ENCODE results near the gene SPAG16.

The SPAG16 gene

DNA sequence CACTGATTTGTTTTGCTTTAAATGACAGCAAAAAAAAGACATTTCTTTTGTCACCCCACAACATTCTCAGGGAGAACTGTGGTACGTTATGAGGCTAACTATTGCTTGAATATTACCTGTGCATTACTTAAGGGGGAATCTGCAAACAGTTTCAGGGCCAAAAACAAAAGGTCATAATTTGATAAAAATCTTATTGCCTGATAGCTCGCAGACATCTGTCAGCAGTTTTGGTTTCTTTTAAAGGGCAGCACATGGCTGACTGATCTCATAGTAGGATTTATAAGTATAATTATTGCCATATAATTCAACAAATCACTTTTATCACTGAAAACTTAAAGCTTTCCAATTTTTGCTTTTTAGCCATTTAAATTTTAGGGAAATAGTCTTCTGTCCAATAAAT lies 900.2 kb downstream of the SPAG16 start:
- H3K36me3 ChIP-seq (ENCODE audit: control insufficient read depth in 1 of 2, insufficient read depth in 2 of 2, low read length in 2 of 2), result no peaks in the 10 kb centered on the region
- no peak overlapping the region for H3K27ac ChIP-seq (ENCODE audit: low read depth, low read length)
- no peaks in the 10 kb centered on the region for H3K27me3 ChIP-seq (ENCODE audit: control insufficient read depth in 1 of 2, insufficient read depth in 2 of 2, low read length in 2 of 2)
- no peaks in the 10 kb centered on the region for H3K9me3 ChIP-seq (ENCODE audit: control insufficient read depth in 1 of 2, low read length in 2 of 2)
- H3K4me1 ChIP-seq (ENCODE audit: control insufficient read depth in 1 of 2, insufficient read depth in 2 of 2, low read length in 2 of 2), result no peaks in the 10 kb centered on the region
- H3K9ac ChIP-seq (ENCODE audit: low read depth in 1 of 2, low read length in 2 of 2), result no peak overlapping the region
- H3K4me3 ChIP-seq (ENCODE audit: low read depth in 1 of 2, low read length in 2 of 2), result no peak overlapping the region

DNA sequence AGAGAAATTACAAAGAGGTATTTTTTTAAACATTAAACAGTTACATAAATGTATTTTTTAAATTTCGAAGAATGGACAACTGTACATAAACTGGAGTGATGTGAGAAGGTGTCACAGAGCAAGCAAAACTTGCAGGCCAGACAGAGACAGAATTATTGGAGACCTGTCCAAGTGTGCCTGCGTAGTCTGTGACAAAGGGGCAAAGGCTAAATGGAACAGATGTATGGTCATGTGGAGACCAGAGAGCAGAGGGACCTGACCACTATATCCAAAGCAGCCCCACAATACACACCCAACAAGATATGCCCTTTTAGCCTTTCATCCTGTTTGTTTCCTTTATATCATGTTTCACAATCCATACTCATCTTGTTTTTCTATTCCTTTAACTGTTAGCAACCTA lies 901.3 kb downstream of the SPAG16 start:
- no peaks in the 10 kb centered on the region for H3K4me1 ChIP-seq (ENCODE audit: control insufficient read depth in 1 of 2, insufficient read depth in 2 of 2, low read length in 2 of 2)
- no peak overlapping the region for H3K4me3 ChIP-seq (ENCODE audit: low read depth in 1 of 2, low read length in 2 of 2)
- no peak overlapping the region for H3K9ac ChIP-seq (ENCODE audit: low read depth in 1 of 2, low read length in 2 of 2)
- no peak overlapping the region for H3K27ac ChIP-seq (ENCODE audit: low read depth, low read length)
- no peaks in the 10 kb centered on the region for H3K36me3 ChIP-seq (ENCODE audit: control insufficient read depth in 1 of 2, insufficient read depth in 2 of 2, low read length in 2 of 2)
- H3K9me3 ChIP-seq (ENCODE audit: control insufficient read depth in 1 of 2, low read length in 2 of 2), result no peaks in the 10 kb centered on the region
- H3K27me3 ChIP-seq (ENCODE audit: control insufficient read depth in 1 of 2, insufficient read depth in 2 of 2, low read length in 2 of 2), result no peaks in the 10 kb centered on the region

DNA sequence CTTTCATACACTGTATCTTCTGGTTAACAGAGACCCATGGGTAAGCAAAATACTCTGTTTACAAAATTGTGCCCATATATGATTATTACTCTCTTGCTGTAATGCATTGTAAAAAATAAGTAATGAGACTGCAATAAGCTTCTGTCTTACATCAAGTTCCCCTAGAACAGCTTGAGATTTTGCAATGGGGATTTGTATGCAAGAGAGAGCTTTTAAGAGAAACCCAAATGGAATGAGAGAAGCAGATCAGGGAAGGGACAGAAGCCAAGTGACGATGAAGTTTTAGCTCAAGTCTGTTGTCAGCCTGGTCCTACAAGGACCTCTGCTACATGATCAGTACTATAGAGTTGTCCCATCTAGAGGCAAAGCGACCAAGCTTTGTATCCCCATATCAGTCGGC lies 908.4 kb downstream of the SPAG16 start:
- Histone ChIP-seq H3K36me3 (ENCODE audit: control insufficient read depth in 1 of 2, insufficient read depth in 2 of 2, low read length in 2 of 2) (no peaks in the 10 kb centered on the region), H3K27me3 (ENCODE audit: control insufficient read depth in 1 of 2, insufficient read depth in 2 of 2, low read length in 2 of 2) (no peaks in the 10 kb centered on the region), H3K27ac (ENCODE audit: low read depth, low read length) (no peak overlapping the region), H3K4me3 (ENCODE audit: low read depth in 1 of 2, low read length in 2 of 2) (no peak overlapping the region), H3K9ac (ENCODE audit: low read depth in 1 of 2, low read length in 2 of 2) (no peak overlapping the region), H3K9me3 (ENCODE audit: control insufficient read depth in 1 of 2, low read length in 2 of 2) (no peaks in the 10 kb centered on the region), H3K4me1 (ENCODE audit: control insufficient read depth in 1 of 2, insufficient read depth in 2 of 2, low read length in 2 of 2) (no peaks in the 10 kb centered on the region)

- no peak overlapping the region for H3K9ac ChIP-seq (ENCODE audit: low read depth in 1 of 2, low read length in 2 of 2)
- no peaks in the 10 kb centered on the region for H3K27me3 ChIP-seq (ENCODE audit: control insufficient read depth in 1 of 2, insufficient read depth in 2 of 2, low read length in 2 of 2)
- no peak overlapping the region for H3K27ac ChIP-seq (ENCODE audit: low read depth, low read length)
- no peaks in the 10 kb centered on the region for H3K36me3 ChIP-seq (ENCODE audit: control insufficient read depth in 1 of 2, insufficient read depth in 2 of 2, low read length in 2 of 2)
- H3K4me3 ChIP-seq (ENCODE audit: low read depth in 1 of 2, low read length in 2 of 2), result no peak overlapping the region
- H3K9me3 ChIP-seq (ENCODE audit: control insufficient read depth in 1 of 2, low read length in 2 of 2), result no peaks in the 10 kb centered on the region
- H3K4me1 ChIP-seq (ENCODE audit: control insufficient read depth in 1 of 2, insufficient read depth in 2 of 2, low read length in 2 of 2), result no peaks in the 10 kb centered on the region
Measured at GRCh38 chr2:214193943-214194342, 909.7 kb downstream of the SPAG16 start.

- H3K27me3 ChIP-seq (ENCODE audit: control insufficient read depth in 1 of 2, insufficient read depth in 2 of 2, low read length in 2 of 2), result no peaks in the 10 kb centered on the region
Measured at GRCh38 chr2:214196260-214196659, 912.0 kb downstream of the SPAG16 start.

DNA sequence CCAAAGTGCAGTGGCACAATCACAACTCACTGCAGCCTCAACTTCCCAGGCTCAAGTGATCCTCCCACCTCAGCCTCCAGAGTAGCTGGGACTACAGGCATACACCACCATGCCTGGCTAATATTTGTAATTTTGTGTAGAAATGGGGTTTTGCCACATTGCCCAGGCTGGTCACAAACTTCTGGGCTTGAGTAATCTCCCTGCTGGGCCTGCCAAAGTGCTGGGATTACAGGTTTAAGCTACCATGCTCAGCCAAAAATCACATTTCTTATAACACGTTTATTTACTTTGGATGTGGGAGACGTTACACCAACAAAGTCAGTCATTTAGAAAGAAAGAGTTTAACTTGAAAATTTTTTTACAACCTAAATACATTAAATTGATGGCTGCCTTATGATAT lies 917.6 kb downstream of the SPAG16 start:
- Histone ChIP-seq H3K9me3 (ENCODE audit: control insufficient read depth in 1 of 2, low read length in 2 of 2) (no peaks in the 10 kb centered on the region), H3K4me3 (ENCODE audit: low read depth in 1 of 2, low read length in 2 of 2) (no peak overlapping the region), H3K4me1 (ENCODE audit: control insufficient read depth in 1 of 2, insufficient read depth in 2 of 2, low read length in 2 of 2) (no peaks in the 10 kb centered on the region)

More at GRCh38 chr2:214196260-214196659, 912.0 kb downstream of the SPAG16 start:
- Histone ChIP-seq H3K36me3 (ENCODE audit: control insufficient read depth in 1 of 2, insufficient read depth in 2 of 2, low read length in 2 of 2) (no peaks in the 10 kb centered on the region), H3K4me1 (ENCODE audit: control insufficient read depth in 1 of 2, insufficient read depth in 2 of 2, low read length in 2 of 2) (no peaks in the 10 kb centered on the region), H3K9ac (ENCODE audit: low read depth in 1 of 2, low read length in 2 of 2) (no peak overlapping the region), H3K4me3 (ENCODE audit: low read depth in 1 of 2, low read length in 2 of 2) (no peak overlapping the region), H3K27ac (ENCODE audit: low read depth, low read length) (no peak overlapping the region), H3K9me3 (ENCODE audit: control insufficient read depth in 1 of 2, low read length in 2 of 2) (no peaks in the 10 kb centered on the region)

GRCh38 chr2:214203214-214203613 lies 919.0 kb downstream of the SPAG16 start:
- Histone ChIP-seq H3K9ac (ENCODE audit: low read depth in 1 of 2, low read length in 2 of 2) (no peak overlapping the region), H3K27ac (ENCODE audit: low read depth, low read length) (no peak overlapping the region), H3K4me1 (ENCODE audit: control insufficient read depth in 1 of 2, insufficient read depth in 2 of 2, low read length in 2 of 2) (no peaks in the 10 kb centered on the region), H3K36me3 (ENCODE audit: control insufficient read depth in 1 of 2, insufficient read depth in 2 of 2, low read length in 2 of 2) (no peaks in the 10 kb centered on the region), H3K9me3 (ENCODE audit: control insufficient read depth in 1 of 2, low read length in 2 of 2) (no peaks in the 10 kb centered on the region), H3K4me3 (ENCODE audit: low read depth in 1 of 2, low read length in 2 of 2) (no peak overlapping the region), H3K27me3 (ENCODE audit: control insufficient read depth in 1 of 2, insufficient read depth in 2 of 2, low read length in 2 of 2) (no peaks in the 10 kb centered on the region)

More for the DNA sequence above, 917.6 kb downstream of the SPAG16 start:
- no peak overlapping the region for H3K9ac ChIP-seq (ENCODE audit: low read depth in 1 of 2, low read length in 2 of 2)
- no peak overlapping the region for H3K27ac ChIP-seq (ENCODE audit: low read depth, low read length)
- H3K27me3 ChIP-seq (ENCODE audit: control insufficient read depth in 1 of 2, insufficient read depth in 2 of 2, low read length in 2 of 2), result no peaks in the 10 kb centered on the region
- H3K36me3 ChIP-seq (ENCODE audit: control insufficient read depth in 1 of 2, insufficient read depth in 2 of 2, low read length in 2 of 2), result no peaks in the 10 kb centered on the region

GRCh38 chr2:214203744-214204289 lies 919.6 kb downstream of the SPAG16 start:
- Histone ChIP-seq H3K9me3 (ENCODE audit: control insufficient read depth in 1 of 2, low read length in 2 of 2) (no peaks in the 10 kb centered on the region), H3K4me1 (ENCODE audit: control insufficient read depth in 1 of 2, insufficient read depth in 2 of 2, low read length in 2 of 2) (no peaks in the 10 kb centered on the region), H3K27ac (ENCODE audit: low read depth, low read length) (no peak overlapping the region), H3K9ac (ENCODE audit: low read depth in 1 of 2, low read length in 2 of 2) (no peak overlapping the region), H3K27me3 (ENCODE audit: control insufficient read depth in 1 of 2, insufficient read depth in 2 of 2, low read length in 2 of 2) (no peaks in the 10 kb centered on the region), H3K36me3 (ENCODE audit: control insufficient read depth in 1 of 2, insufficient read depth in 2 of 2, low read length in 2 of 2) (no peaks in the 10 kb centered on the region), H3K4me3 (ENCODE audit: low read depth in 1 of 2, low read length in 2 of 2) (no peak overlapping the region)

DNA sequence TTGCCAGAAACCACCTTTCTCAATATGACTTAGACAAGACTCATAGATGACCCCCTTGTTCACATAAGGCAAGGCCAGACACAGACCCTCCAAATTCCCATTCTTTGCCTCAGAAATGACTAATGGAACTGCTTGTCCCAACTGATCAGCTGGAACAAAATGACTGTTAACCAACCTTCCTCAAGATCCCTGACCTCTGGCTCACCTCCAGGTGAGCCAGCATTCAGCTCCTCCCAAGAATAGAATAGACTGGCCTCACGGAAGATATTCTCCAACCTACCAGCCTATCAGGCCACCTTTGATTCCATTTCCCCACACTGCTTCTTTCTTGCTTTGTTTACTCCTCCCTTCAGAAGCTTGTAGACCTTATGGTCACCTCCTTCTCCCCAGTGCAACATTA lies 930.8 kb downstream of the SPAG16 start:
- no peak overlapping the region for H3K27ac ChIP-seq (ENCODE audit: low read depth, low read length)
- no peaks in the 10 kb centered on the region for H3K4me1 ChIP-seq (ENCODE audit: control insufficient read depth in 1 of 2, insufficient read depth in 2 of 2, low read length in 2 of 2)
- H3K9ac ChIP-seq (ENCODE audit: low read depth in 1 of 2, low read length in 2 of 2), result no peak overlapping the region
- H3K9me3 ChIP-seq (ENCODE audit: control insufficient read depth in 1 of 2, low read length in 2 of 2), result no peaks in the 10 kb centered on the region
- H3K4me3 ChIP-seq (ENCODE audit: low read depth in 1 of 2, low read length in 2 of 2), result no peak overlapping the region
- H3K36me3 ChIP-seq (ENCODE audit: control insufficient read depth in 1 of 2, insufficient read depth in 2 of 2, low read length in 2 of 2), result no peaks in the 10 kb centered on the region
- no peaks in the 10 kb centered on the region for H3K27me3 ChIP-seq (ENCODE audit: control insufficient read depth in 1 of 2, insufficient read depth in 2 of 2, low read length in 2 of 2)

GRCh38 chr2:214217136-214217535 lies 932.9 kb downstream of the SPAG16 start:
- Histone ChIP-seq H3K9me3 (ENCODE audit: control insufficient read depth in 1 of 2, low read length in 2 of 2) (no peaks in the 10 kb centered on the region), H3K27ac (ENCODE audit: low read depth, low read length) (no peak overlapping the region), H3K27me3 (ENCODE audit: control insufficient read depth in 1 of 2, insufficient read depth in 2 of 2, low read length in 2 of 2) (no peaks in the 10 kb centered on the region), H3K4me3 (ENCODE audit: low read depth in 1 of 2, low read length in 2 of 2) (no peak overlapping the region), H3K36me3 (ENCODE audit: control insufficient read depth in 1 of 2, insufficient read depth in 2 of 2, low read length in 2 of 2) (no peaks in the 10 kb centered on the region), H3K9ac (ENCODE audit: low read depth in 1 of 2, low read length in 2 of 2) (no peak overlapping the region), H3K4me1 (ENCODE audit: control insufficient read depth in 1 of 2, insufficient read depth in 2 of 2, low read length in 2 of 2) (no peaks in the 10 kb centered on the region)

DNA sequence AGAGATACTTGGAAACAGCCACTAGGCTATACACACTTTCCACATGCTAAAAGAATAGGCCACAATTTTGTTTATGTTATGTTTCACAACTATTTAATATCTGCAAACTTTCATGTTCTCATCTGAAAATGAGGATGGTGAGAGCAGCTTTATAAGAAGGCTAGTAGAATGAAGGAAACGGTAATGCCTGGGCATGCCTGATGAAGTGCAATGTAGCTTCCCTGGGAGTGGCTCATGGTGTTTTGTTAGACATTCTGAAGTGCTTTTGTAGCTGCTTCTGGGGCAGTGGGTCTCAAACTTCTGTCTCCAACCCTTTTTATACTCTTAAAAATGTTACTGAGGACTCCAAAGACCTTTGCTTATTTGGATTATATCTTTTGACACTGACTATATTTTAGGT lies 933.3 kb downstream of the SPAG16 start:
- H3K27ac ChIP-seq (ENCODE audit: low read depth, low read length), result no peak overlapping the region
- H3K4me3 ChIP-seq (ENCODE audit: low read depth in 1 of 2, low read length in 2 of 2), result no peak overlapping the region
- no peaks in the 10 kb centered on the region for H3K9me3 ChIP-seq (ENCODE audit: control insufficient read depth in 1 of 2, low read length in 2 of 2)
- no peaks in the 10 kb centered on the region for H3K36me3 ChIP-seq (ENCODE audit: control insufficient read depth in 1 of 2, insufficient read depth in 2 of 2, low read length in 2 of 2)
- no peaks in the 10 kb centered on the region for H3K4me1 ChIP-seq (ENCODE audit: control insufficient read depth in 1 of 2, insufficient read depth in 2 of 2, low read length in 2 of 2)
- H3K27me3 ChIP-seq (ENCODE audit: control insufficient read depth in 1 of 2, insufficient read depth in 2 of 2, low read length in 2 of 2), result no peaks in the 10 kb centered on the region
- H3K9ac ChIP-seq (ENCODE audit: low read depth in 1 of 2, low read length in 2 of 2), result no peak overlapping the region

Measured in duodenal mucosa (tissue), 2 donors.